Kidney (tissue), 14 donors: ENCODE measurements around the gene TUBA3E. TPM values are rescaled to one million over a fixed set of nuclear protein-coding genes. Genes with fewer than 3 reads are reported as not detected.
"Not testable (repeated sequence)": the region's sequence is repeated elsewhere in the genome, so short reads cannot be mapped to it uniquely, and the experiment has no call there.

Source experiments
- DNase-seq, 5 donors: peaks; one replicate each; pipeline ENCODE4 v3.0.0-alpha.2; 2013 to 2020
- FAIRE-seq: peaks from 2 replicates; lab custom pipeline; 2012; peaks lifted over from hg19 to GRCh38; lab: Jason Lieb, UNC
- H3K27ac ChIP-seq, 2 donors: one replicate each; pipeline ENCODE4 v1.7.0; 2013; ENCODE audit warnings: low read depth in 2 of 2, low read length in 2 of 2, inconsistent platforms in 1 of 2
- H3K27me3 ChIP-seq: one replicate; pipeline ENCODE4 v1.7.1; 2013; ENCODE audit warnings: low read length, inconsistent platforms; ENCODE audit not compliant: control insufficient read depth, insufficient read depth
- H3K36me3 ChIP-seq, 3 donors: one replicate each; pipeline versions ENCODE4 v1.7.0 to v1.7.1; 2013; ENCODE audit warnings: low read length in 3 of 3, control low read depth in 1 of 3, inconsistent platforms in 1 of 3; ENCODE audit not compliant: insufficient read depth in 3 of 3, control insufficient read depth in 2 of 3
- H3K4me1 ChIP-seq, 3 donors: one replicate each; pipeline versions ENCODE4 v1.7.0 to v1.7.1; 2013; ENCODE audit warnings: low read length in 3 of 3, inconsistent platforms in 1 of 3, low read depth in 1 of 3; ENCODE audit not compliant: control insufficient read depth in 2 of 3, insufficient read depth in 2 of 3
- H3K4me3 ChIP-seq, 3 donors: one replicate each; pipeline versions ENCODE4 v1.7.0 to v1.8.1; 2013; ENCODE audit warnings: low read length in 3 of 3, control low read depth in 1 of 3, inconsistent platforms in 1 of 3
- H3K9ac ChIP-seq, 3 donors: one replicate each; pipeline versions ENCODE4 v1.7.0 to v1.7.1; 2013; ENCODE audit warnings: low read length in 3 of 3, control low read depth in 1 of 3, inconsistent platforms in 1 of 3
- H3K9me3 ChIP-seq, 3 donors: one replicate each; pipeline versions ENCODE4 v1.7.0 to v1.7.1; 2013; ENCODE audit warnings: low read length in 3 of 3, control low read depth in 1 of 3, inconsistent platforms in 1 of 3; ENCODE audit not compliant: control insufficient read depth in 2 of 3, insufficient read depth in 1 of 3
- CTCF ChIP-seq: IDR thresholded peaks from 3 replicates; pipeline ENCODE4 v1.5.1; 2012; ENCODE audit warnings: mild to moderate bottlenecking, moderate library complexity, borderline replicate concordance; ENCODE audit not compliant: insufficient read depth; ENCODE audit errors: extremely low read depth
- intact Hi-C: fragments of 100-400 bp; cut with DNase I; formaldehyde crosslinking; loops from one replicate; pipeline ENCODE4 v1.11.1; 2022
- polyA plus RNA-seq: library from polyadenylated mRNA; stranded (reverse); fragments of 350-450 nt; fragmentation: Illumina TruSeq; extraction: RNeasy Lipid Tissue Mini Kit (QIAGEN cat#74804); gene quantifications from one replicate; pipeline ENCODE4 v1.2.3, GENCODE V29; 2014; ENCODE audit warnings: low read depth, low replicate concordance; ENCODE audit not compliant: insufficient read depth
- total RNA-seq: library from RNA; stranded (reverse); fragmentation: NEBNext Ultra II Directional; extraction: Animal tissue kit (Norgen Biotek cat#: 25700); gene quantifications from one replicate; pipeline ENCODE4 v1.2.1, GENCODE V29; 2021
- donor health status: control.
- donor health status: control.
- donor health status: control.
- donor health status: control.
- donor health status: control.
- donor health status: DM: yes; HTN: yes; CAD: no.
- donor health status: Normal renal cell carcinoma (clear cell type).

The TUBA3E gene
- total and polyA plus RNA-seq, 2 donors from 2014 or later: not detected

GRCh38 chr2:130183512-130184373, 14.5 kb downstream of the TUBA3E start:
- Histone ChIP-seq H3K4me1 (peaks cover 0 to 12% (median 0%) of the 10 kb centered on the region in 3 donors), H3K27me3 (no peaks in the 10 kb centered on the region), H3K9me3 (no peaks in the 10 kb centered on the region), H3K27ac (no peak overlapping the region), H3K4me3 (no peak overlapping the region), H3K9ac (no peak overlapping the region), H3K36me3 (no peaks in the 10 kb centered on the region)
- intact Hi-C loops: loop anchor here (10.0 kb wide), 2 partner anchors 151 to 1301 kb away; no protein-coding TSS in a partner anchor
- no peak for TF ChIP-seq CTCF
- DNase-seq: peak in 4 of 5 donors; percentile 67 to 85 (median 70)
- FAIRE-seq: no peak

- not testable (repeated sequence) for FAIRE-seq, H3K27me3 ChIP-seq, H3K36me3 ChIP-seq, H3K27ac ChIP-seq, H3K9me3 ChIP-seq
- DNase-seq: peak in 2 of 5 donors; percentile 22 to 57
- Histone ChIP-seq H3K9ac (peak overlapping the region in 1 of 3 donors; percentile 58), H3K4me3 (peak overlapping the region; percentile 24 to 60 (median 51)), H3K4me1 (peaks cover 0 to 12% (median 0%) of the 10 kb centered on the region in 3 donors)
- intact Hi-C loops: loop anchor here (10.0 kb wide), 2 partner anchors 152 to 1302 kb away; no protein-coding TSS in a partner anchor
These were observed 15.3 kb downstream of the TUBA3E start for GRCh38 chr2:130182826-130183511.

GRCh38 chr2:130181880-130182682, 16.2 kb downstream of the TUBA3E start, which contains the start of gene MZT2B:
TSS of gene MZT2B (plus strand) at chr2:130182262. CDS start at chr2:130182283, 21 bp downstream.
- TF ChIP-seq CTCF: peak; percentile 71
- Histone ChIP-seq H3K4me1 (peaks cover 0 to 12% (median 0%) of the 10 kb centered on the region in 3 donors), H3K27ac (peak within 1 kb of the TSS; percentile 65 to 82), H3K9ac (peak within 1 kb of the TSS; percentile 35 to 84 (median 78)), H3K4me3 (peak within 1 kb of the TSS; percentile 86 to 91 (median 88))
- not testable (repeated sequence) for H3K9me3 ChIP-seq, H3K27me3 ChIP-seq, FAIRE-seq, H3K36me3 ChIP-seq
- intact Hi-C loops: loop anchor here (10.0 kb wide), 2 partner anchors 153 to 1303 kb away; no protein-coding TSS in a partner anchor
- peak; percentile 89 to 96 (median 94) for DNase-seq
